ENCODE results near the gene CXCL9.

- TF ChIP-seq CTCF (IDR thresholded peaks at IDR 0.05), result no peak
- TF ChIP-seq EZH2 (IDR thresholded peaks at IDR 0.05; ENCODE audit: borderline replicate concordance, insufficient read depth, low read depth, low read length, poor library complexity, severe bottlenecking), result no peak
Measured at GRCh38 chr4:75985116-75985515, 22.2 kb downstream of the CXCL9 start.

All from B cell (primary cell).